HG03432 (cell line): ENCODE data around the gene MTMR12.
"Not testable (repeated sequence)": the region's sequence is repeated elsewhere in the genome, so short reads cannot be mapped to it uniquely, and the experiment has no call there.

Experiments
- ATAC-seq: cut with Tn5 transposase; IDR thresholded peaks from one replicate; pipeline ENCODE4 v1.9.1; 2021; ENCODE audit warnings: mild to moderate bottlenecking, moderate library complexity; ENCODE audit not compliant: unreplicated experiment

MTMR12 gene

DNA sequence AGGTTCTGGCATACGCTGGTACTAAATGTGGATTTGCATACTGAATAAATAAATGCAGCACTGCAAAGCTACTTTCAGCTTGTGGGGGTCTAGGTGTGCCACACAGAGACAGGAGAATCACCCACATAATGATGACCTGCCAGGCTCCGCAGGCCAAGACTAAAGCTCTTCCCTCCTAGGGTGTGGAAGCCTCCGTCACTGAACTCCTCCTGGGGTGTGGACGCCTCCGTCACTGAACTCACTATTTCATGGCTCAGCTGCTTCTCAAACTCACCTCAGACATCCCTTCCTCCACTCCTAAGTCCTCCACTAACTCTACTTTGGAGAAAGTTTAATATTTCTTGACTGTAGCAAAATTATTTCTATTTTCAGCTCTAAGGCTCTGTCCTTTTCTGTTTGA lies 73.4 kb downstream of the MTMR12 start:
- ATAC-seq: no peak

DNA sequence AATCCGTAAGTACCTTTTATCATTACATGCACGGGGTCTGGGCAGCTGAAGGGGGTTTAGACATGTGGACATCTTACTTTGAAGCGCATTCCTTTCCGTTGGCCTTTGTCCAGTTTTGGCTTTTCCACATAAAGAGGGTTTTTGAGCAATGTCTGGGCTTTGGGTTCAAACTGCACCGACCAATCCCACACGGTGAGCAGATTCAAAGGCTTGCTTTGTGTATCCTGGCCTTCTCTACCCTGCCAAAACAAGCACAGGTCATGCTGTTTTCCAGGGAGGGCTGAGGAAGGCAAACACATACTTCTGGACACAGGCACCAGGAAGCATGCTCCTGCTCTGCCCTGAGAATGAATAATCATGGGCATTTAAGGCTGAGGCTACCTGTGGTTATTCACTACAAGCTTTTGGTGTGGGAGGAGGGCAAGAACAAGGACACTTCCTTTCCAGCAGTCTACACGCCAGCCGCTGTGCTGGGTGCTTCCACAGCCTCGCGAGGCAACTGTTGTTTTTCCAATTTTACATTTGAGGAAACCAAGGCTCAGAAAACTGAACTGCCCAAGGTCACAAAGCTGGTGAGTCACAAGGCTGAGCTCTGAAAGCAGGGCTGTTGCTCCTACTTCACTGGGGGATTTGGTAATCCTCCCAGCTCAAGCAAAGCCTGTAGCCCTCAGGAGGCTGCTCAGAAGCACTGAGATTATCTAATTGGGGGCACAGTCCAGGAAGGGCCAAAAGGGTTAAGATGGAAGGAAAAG lies 78.9 kb downstream of the MTMR12 start:
- no peak for ATAC-seq

DNA sequence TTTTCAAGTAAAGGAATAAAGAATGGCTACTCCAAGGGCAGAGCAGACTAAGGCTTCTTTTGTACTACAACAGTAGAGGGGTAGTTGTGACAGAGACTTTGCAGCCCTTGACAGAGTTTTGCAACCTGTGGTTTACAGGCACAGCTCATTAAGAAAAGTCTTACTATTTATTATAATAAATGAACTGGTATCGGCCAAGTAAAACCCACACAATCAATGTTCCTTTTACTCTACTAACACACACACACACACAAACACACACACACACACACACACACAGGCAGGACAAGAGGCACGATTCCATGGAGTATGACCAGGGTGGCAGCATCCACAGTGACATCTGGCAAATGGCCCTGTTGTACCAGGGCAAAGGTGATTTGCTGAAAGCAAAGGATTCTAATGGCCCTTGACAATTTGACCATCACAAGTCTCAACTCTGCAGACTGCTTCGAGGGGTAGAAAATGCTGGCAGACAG lies 79.5 kb downstream of the MTMR12 start:
- no peak for ATAC-seq

DNA sequence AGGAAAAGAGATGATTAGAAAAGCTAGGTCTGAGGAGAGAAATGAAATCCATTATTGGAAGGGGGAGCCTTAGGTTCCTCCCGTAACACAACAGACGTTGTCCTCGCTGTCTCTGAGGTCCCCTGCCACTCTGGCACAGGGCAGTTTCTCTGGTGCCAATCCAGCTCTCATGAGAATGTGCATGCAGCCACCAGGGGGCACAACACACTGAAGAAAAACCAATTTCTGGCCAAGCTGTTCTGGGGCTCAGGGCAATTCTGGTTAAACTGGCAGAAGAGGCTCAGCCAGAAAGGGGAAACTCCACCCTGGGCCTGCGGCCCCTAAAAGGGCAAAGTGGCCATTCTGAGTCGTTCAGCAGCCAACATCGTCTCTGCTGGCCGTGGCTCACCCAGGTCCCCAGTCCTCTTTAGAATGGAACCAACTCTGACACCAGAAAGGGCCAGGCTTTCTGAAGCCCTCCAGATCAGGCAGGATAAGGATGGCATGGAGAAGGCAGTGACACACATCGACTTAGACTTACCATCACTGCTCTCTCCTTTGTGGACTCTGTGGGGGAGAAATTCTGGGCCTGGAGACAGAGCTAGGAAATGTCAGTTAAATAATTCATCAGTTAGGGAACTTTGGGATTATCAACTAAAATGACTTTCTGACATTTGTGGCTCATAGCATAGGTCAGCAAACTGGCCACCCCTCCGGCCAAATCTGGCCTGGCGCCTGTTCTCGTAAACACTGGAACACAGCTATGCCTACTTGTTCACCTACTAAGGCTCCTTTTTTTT lies 80.1 kb downstream of the MTMR12 start:
- ATAC-seq: peak; percentile 90

DNA sequence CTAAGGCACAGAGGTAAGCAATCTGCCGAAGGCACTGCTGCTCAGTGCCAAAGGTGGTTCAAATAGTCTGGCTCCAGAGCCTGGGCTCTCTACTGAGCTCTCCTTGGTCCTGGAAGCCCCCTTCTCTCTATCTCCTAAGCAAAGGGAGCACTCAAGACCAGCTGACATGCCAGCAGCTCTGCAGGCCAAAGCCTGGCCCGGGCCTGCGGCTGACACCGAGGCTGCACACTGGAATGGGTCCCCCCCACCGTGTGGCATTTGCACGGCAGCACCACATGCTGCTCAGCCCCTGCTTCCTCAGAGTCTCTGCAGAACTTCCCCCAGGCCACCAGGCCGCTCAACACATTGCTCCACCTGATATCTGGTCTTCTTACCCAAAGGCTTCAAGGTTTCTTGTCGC lies 80.8 kb downstream of the MTMR12 start:
- ATAC-seq: peak; percentile 12

DNA sequence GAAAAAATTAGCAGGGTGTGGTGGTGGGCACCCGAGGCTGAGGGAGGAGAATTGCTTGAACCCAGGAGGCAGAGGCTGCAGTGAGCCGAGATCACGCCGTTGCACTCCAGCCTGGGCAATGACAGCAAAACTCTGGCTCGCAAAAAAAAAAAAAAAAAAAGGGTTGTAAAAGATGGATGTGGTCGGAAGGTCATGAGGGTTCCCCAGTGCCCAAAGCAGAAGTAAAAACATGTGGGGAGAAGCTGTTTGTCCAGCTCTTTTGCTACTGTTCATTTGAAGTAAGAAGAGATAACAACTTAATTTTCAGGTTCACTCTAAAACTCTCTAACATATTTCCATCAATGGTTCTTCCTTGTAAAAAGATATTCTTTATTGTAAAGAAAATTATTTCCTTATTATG lies 81.5 kb downstream of the MTMR12 start:
- ATAC-seq: no peak

DNA sequence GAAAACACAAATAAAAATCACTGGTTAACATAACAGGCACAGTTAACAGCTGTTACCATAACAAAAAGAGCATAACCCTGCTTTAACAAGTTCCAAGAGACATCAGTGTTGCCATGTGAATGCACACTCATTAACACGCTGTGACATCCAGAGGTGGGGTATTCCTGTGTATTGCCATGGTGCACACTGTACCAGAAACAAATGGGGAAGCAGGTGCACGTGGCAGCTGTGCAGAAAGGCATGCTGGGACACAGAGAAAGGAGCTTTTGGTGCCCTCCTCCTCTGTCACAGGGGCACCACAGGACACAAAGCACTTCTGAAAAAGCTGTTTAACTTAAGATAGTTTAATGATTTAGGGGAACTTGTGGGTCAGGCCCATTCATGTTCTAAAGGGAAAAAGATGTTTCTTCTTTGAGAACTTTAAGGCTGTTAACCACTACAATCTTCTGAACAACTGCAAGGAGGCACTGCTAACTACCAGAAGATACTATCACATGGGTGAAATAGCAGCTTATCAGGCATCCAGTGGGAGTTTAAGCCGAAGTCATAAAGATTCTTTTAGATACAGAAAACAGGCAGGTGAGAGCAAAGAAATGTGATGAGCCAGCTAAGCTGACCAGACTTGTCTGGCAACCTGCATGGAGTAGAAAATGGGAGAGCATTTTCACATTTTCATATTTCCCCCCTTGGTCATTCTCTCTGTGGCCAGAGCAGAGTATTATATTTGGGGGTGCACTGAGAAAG lies 82.2 kb downstream of the MTMR12 start:
- no peak for ATAC-seq

DNA sequence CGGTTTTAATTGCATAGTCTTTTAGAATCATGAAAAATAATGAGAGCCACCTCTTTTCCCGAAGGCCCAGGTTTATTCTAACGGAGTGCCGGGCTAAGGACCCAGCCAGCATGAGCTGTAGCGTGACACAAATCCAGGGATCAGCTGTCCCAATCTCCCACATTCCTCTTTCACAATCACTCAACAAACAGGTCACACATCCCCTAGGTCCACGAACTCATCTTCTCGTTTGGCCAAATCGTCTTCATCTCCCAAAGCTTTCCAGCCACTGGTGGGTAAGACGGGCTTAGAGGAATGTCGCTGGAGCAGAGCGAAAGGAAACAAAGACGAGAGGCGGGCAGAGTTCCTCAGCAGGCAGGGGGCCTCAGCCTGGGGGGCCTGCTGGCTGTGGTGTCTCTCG lies 83.2 kb downstream of the MTMR12 start:
- ATAC-seq: no peak

DNA sequence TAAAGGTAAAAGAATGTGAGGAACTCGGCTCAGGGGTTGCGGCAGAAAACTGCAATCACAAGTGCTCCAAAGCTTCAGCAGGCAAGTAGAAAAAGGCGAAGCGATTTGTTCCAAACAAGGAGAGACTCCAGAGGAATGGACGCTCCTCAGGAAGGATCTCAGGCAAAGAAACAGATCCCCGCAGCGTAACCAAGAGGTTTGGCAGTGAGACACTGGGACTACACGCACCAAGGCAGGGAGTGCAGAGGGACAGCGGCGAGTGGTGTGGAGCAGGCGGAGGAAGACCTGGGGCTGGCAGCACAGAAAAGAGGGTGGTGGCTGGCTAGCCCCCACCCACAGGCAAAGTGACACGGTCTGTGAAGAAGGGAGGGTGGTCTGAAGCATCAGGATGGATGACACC lies 83.9 kb downstream of the MTMR12 start:
- ATAC-seq: no peak

DNA sequence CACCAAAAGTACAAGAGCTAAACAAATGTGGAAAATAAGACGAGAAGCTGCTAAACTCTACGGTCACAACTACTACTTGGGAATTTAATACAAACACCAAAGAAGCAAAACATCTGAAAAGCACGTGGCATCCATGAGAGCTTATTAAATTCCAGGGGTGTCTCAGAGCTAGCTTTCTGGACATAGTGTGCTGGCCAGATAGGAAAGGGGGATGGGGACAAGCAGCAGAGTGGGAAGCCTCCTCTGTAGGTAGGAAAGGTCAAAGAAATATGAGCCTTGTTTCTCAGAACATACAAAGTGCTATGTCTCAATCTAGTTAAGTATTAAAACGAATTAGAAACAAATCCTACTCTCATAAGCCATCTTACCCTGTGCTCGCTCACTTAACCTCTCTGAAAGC lies 87.3 kb downstream of the MTMR12 start:
- ATAC-seq: no peak

DNA sequence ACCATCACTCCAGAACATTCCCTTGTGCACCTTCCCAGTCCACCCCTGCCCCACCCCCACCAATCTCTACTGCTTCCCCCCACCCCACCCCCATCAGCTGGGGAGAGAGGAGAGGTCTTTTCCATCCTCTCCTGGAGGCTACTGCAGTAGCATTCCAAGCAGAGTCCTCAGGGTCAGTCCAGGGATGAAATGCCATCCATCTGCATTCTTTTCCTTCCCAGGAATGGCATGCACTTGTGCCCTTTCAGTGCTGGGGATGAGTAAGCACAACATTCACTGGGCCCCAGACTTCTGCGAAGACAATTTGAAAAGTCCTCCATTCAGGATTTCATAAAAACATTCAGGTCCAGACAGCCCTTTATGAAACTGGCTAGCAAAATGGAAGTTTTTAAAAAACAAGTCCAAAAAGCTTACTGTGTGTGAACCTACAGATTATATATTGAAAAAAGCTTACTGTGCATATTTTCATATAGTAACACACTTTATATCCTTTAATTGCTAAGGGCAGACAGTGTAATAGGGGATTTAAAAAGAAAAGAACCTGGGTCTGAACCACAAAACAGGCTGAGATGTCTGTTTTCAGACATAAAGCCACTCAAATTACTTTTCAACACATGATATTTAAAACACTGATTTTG lies 88.6 kb downstream of the MTMR12 start:
- ATAC-seq: no peak

DNA sequence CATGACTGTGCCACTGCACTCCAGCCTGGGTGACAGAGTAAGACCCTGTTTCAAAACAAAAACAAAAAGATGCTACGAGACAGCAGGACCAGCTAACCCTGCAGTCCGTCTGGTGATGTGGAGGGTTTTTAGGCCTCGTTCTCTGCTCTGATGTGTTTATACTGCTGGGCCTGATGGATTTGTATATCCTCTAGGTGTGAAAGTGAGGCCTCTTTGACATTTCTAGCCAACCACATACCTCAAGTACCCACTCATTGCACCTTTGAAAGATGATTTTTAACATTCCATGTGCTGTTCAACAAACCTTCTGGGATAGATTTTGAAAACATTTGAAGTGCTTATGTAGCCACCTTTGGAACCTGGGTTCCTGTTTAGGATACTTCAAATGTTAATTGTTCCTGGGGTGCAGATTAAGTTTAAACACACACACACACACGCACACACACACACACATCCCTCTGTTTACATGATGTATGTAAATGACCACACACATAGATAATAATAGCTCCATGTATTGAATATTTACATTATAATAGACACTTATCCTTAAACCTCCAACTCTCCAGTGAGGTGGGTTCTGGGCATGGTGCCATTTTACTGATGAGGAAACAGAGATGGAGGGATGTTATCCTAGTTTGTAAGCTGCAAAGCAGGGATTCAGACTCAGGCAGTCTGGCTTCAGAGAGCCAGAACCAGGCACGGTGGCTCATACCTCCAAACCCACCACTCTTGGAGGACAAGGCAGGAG lies 89.8 kb downstream of the MTMR12 start:
- no peak for ATAC-seq

DNA sequence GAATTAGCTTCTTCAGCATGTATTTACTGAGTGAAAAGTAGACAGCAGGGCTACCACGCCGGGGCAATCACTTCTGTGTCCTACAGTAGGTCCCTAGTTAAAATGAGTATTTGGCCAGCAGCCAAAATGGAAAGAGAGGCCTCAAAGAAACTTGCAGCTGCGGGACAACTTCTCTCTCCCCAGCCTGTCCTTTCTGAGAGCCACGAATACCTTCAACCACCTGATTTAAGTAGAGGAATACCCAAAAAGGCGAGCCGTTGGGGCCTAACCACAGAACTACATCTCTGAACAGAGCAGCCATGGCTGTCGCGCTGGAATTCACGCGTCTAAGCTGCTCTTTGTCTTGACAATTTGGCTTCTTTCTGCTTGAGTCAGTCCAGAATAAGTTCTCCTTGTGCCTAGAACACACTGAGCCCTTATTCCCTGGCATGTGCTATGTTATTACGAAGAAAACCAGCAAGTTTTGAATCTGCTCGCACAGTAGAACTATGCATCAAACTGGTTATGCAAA lies 94.8 kb downstream of the MTMR12 start:
- ATAC-seq: no peak

DNA sequence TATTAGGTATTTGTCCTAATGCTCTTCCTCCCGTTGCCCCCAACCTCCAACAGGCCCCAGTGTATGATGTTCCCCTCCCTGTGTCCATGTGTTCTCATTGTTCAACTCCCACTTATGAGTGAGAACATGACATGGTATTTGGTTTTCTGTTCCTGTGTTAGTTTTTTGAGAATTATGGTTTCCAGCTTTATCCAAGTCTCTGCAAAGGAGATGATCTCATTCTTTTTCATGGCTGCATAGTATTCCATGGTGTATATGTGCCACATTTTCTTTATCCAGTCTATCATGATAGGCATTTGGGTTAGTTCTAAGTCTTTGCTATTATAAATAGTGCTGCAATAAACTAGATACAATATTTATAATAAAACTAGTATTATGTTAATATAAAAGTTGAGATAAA lies 98.4 kb downstream of the MTMR12 start:
- not testable (repeated sequence) for ATAC-seq

DNA sequence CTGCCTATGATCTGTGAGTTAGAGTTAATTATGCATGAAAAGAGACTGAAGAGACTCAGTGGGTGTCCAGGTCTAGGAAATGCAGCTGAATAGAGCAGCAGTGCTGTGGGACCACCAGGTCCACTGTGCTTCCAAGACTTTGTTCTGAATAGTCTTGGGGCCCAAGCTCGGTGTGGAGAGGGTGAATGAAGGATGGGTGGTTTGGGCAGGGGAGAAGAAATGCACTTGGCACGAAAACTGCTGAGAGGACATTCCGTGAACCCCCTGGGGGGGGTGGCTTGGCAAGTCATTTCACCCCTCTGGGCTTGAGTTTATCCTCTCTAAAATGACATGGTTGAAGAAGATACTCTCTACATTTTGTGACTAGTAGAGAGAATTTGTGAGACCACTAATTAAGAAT lies 102.6 kb downstream of the MTMR12 start:
- no peak for ATAC-seq

DNA sequence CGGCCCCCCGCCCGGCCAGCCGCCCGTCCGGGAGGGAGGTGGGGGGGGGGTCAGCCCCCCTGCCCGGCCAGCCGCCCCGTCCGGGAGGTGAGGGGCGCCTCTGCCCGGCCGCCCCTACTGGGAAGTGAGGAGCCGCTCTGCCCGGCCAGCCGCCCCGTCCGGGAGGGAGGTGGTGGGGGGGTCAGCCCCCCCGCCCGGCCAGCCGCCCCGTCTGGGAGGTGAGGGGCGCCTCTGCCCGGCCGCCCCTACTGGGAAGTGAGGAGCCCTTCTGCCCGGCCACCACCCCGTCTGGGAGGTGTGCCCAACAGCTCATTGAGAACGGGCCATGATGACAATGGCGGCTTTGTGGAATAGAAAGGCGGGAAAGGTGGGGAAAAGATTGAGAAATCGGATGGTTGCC lies 103.9 kb downstream of the MTMR12 start:
- not testable (repeated sequence) for ATAC-seq

DNA sequence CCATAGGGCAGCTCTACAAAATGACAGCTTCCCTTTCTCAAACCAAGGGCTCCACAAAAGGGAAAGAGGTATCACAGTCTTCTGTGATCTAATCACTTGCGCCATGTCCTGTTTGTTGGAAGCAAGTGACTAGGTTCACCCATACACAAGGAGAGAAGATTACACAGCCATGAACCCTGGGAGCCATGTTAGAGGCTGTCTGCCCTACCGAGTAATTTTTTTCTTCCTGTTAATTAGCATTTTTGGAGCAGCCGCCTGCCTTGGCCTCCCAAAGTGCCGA lies 105.4 kb downstream of the MTMR12 start:
- ATAC-seq: no peak

DNA sequence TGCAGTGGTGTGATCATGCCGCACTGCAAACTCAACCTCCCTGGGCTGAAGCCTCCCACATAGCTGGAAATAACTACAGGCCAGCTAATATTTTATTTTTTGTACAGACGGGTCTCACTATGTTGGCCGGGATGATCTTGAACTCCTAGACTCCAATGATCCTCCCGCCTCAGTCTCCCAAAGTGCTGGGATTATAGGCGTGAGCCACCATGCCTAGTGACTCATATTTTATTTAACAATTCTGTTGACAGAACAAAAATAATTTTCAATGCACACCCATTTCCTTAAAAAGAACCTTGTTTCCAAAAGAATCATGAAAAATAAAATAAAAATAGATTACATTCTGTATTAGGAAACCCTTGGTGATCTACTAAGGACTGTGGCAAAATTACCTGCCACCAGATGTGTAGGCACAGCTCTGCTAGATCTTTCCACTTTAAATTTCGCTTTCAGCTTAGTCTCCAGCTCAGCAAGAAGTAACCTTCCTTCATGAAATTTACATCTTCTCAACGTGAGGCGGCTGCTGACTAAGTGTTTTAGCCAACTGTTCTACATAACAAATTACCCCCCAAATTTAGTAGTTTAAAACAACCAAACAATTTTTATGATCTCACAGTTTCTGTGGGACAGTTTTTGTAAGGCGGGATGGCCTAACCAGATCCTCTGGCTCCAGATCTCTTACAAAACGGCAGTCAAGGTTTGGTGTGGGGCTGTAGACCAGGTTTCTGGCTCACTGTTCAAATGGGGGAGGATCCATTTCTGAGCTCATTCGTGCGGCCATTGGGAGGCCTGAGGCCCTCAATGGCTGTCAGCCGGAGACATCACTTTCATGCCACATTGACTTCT lies 106.0 kb downstream of the MTMR12 start:
- no peak for ATAC-seq

DNA sequence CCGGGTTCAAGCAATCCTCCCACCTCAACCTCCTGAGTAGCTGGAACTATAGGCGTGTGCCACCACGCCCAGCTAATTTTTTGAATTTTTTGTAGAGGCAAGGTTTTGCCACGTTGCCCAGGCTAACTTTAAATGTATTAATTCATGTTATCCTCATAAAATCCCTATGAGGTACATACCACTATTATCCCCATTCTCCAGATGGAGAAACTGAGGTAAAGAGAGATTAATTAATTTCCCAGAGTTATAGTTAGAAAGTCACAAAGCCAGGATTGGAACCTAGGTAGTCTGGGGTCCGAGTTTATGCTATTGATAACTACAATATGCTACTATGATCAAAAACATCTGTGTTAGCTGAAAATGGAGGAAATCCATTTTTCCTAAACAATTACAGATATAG lies 106.7 kb downstream of the MTMR12 start:
- no peak for ATAC-seq

DNA sequence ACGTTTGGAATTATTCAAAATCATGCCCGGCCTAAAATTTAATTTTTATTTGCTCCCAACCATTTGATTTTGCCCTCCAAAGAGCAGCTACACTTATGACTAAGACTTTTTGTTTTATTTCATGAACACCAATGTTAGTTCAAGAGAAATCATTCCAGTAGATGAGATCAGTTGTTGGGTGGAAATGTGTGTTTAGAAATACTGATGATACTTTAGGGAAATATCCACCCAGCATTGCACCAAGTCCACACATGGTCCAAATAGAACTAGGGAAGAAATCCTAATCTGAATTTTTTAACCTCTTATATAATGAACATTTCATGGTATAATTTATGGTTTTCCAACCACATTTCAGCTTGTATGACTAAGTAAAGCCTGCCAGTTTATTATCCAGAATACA lies 110.3 kb downstream of the MTMR12 start:
- ATAC-seq: no peak
